GM12865 (cell line): ENCODE results near the gene USH2A.

Experiments
- DNase-seq: peaks from one replicate; pipeline ENCODE4 v3.0.0; 2010; ENCODE audit warnings: low read depth
- H3K4me3 ChIP-seq: 2 replicates; pipeline ENCODE4 v1.5.1; 2011; ENCODE audit warnings: mild to moderate bottlenecking, low read depth, low read length, control low read depth
- TF ChIP-seq, protein P1 (sequence below): IDR thresholded peaks from 2 replicates; pipeline ENCODE4 v1.5.1; 2011; ENCODE audit warnings: low read length, control low read depth, low read depth, inconsistent platforms; ENCODE audit not compliant: insufficient read depth; ENCODE audit errors: missing control alignments

USH2A gene

DNA sequence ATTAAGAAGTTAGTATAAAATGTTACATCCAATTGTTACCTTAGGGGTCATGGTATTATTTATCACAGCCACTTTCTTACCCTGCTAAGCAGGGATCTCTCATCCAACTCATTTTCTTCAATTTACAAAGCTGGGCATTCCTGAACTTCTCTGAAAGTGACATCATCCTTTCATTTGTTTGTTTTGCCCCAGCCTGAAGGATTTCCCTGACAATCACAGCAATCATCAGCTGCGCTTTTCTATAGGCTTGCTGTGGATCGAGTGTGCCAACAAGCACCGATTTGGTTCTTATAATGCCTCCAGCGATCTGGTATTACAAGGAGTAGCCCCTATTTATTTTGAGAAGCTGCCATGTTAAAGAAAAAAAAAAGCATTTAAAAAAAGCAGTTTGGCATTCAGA lies 240.2 kb downstream of the USH2A start:
- TF ChIP-seq, protein P1, sequence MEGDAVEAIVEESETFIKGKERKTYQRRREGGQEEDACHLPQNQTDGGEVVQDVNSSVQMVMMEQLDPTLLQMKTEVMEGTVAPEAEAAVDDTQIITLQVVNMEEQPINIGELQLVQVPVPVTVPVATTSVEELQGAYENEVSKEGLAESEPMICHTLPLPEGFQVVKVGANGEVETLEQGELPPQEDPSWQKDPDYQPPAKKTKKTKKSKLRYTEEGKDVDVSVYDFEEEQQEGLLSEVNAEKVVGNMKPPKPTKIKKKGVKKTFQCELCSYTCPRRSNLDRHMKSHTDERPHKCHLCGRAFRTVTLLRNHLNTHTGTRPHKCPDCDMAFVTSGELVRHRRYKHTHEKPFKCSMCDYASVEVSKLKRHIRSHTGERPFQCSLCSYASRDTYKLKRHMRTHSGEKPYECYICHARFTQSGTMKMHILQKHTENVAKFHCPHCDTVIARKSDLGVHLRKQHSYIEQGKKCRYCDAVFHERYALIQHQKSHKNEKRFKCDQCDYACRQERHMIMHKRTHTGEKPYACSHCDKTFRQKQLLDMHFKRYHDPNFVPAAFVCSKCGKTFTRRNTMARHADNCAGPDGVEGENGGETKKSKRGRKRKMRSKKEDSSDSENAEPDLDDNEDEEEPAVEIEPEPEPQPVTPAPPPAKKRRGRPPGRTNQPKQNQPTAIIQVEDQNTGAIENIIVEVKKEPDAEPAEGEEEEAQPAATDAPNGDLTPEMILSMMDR, result no peak
- DNase-seq, result no peak
- H3K4me3 ChIP-seq, result no peak overlapping the region

DNA sequence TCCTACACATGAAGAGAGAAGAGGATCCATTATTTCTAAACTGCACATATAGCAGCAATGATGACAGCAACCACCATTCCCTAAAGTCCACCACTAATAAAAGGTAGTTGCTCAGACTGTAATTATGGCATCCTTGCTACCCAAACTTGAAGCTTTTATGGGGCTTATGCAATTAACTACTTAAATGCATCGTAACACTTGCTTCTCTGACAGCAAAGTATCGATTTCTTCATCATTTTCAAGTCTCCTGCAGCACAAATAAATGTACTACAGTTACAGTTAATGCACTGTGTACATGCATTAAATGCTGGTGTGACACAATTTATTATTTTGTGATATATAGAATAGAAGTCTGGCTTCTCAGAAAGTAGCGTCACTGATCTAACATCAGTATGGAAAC lies 241.7 kb downstream of the USH2A start:
- TF ChIP-seq, protein P1, result no peak
- H3K4me3 ChIP-seq, result no peak overlapping the region
- DNase-seq, result no peak

DNA sequence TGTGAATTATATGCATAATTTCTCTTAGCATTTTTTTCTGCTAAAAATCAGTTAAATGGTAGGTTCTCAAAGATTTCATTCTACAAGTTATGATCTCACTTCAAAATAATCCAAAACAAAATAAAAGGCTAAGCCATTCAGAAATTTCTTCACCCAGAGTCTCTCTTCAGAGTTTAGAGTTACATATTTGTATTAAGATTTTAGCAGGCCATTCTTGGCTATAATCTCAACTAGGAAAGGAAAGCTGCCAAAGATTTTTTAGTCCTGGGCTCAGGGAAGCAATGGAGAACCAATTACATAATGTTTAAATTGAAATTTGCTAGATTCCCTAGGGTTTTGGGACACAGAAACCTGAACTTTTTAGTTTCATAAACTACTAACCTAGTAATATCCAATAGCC lies 245.0 kb downstream of the USH2A start:
- H3K4me3 ChIP-seq, result no peak overlapping the region
- no peak for DNase-seq
- TF ChIP-seq, protein P1, result no peak

DNA sequence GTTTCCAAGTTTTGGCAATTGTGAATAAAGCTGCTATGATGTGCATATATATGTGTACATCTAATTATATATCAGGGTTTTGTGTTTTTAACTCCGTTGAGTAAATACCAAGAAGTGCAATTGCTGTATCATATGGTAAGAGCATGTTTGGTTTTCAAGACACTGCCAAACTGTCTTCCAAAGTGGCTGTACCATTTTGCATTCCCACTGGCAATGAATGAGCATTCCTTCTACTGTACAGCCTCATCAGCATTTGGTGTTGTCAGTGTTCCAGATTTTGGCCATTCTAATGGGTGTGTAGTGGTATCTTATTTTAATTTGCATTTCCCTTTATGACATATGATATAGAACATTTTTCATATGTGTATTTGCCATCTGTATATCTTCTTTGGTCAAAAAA lies 246.3 kb downstream of the USH2A start:
- TF ChIP-seq, protein P1, result no peak
- no peak for DNase-seq
- no peak overlapping the region for H3K4me3 ChIP-seq

DNA sequence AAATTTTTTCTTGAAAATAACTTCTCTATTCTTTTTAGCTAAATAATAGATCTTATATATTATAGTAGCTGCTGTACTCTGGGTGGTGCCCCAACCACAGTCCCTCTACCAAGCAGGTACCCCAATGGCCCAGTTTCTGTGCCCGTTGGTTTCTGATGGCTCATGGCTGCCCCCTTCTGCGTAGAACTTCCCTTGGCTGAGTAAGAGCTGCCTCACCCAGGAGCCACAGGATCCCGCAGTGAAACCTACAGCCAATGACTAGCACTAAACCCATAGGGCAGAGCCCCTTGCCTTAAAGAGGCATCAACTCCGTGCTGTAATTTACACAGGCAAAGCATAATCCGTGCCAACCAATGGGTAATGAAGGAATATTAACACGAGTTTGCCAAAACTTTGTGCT lies 247.5 kb downstream of the USH2A start:
- TF ChIP-seq, protein P1, result no peak
- DNase-seq, result no peak
- no peak overlapping the region for H3K4me3 ChIP-seq

DNA sequence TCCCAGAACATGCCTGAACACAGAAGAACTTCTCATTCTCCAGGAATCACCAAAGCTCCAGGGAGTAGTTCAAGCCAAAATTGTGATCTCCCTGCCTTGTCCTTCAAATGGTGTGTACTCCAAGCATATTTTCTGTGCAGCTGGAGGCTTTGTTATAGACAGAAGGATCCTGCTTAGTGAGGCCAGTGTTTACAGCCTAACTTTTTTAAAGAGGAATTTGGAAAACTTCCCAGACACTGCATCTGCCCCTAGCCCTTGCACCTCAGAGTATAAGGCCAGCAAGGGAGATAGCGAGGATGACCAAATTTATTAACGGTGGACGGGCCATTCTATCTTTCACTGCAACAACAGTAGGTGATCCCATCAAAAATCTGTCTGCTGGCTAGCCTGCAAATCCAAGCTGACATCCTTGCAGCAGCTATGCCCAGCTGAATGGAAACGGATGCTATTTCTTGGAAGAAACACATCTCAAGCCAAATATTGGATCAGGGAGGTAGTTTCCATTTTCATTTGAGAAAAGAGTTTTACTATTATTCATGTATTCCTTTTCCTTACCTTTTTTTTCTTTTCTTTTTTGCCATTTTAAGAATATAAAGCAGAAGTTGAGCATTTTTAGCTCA lies 249.8 kb downstream of the USH2A start:
- H3K4me3 ChIP-seq, result no peak overlapping the region
- TF ChIP-seq, protein P1, result no peak
- no peak for DNase-seq

DNA sequence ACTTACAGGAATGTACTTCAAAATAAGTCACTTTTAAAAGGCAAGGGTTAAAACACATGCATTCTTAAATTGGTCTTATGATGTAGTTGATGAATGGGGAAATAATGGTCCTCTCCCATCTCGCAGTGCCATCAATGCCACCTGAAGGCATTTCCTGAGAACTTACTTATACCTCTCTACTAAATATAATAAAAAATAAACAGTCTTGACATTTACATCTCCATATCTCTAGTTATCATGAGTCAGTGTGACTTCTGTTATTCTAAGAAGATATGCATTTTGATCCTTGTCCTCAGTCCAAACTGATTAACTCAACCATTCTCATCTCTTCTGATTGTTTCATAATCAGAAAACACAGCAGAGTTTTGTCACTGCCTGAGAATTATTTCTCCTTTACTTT lies 253.9 kb downstream of the USH2A start:
- DNase-seq, result no peak
- no peak overlapping the region for H3K4me3 ChIP-seq
- TF ChIP-seq, protein P1, result no peak
